ENCODE measurements around the gene OR8B4.
"Not testable (repeated sequence)": the region's sequence is repeated elsewhere in the genome, so short reads cannot be mapped to it uniquely, and the experiment has no call there.

The OR8B4 gene

DNA sequence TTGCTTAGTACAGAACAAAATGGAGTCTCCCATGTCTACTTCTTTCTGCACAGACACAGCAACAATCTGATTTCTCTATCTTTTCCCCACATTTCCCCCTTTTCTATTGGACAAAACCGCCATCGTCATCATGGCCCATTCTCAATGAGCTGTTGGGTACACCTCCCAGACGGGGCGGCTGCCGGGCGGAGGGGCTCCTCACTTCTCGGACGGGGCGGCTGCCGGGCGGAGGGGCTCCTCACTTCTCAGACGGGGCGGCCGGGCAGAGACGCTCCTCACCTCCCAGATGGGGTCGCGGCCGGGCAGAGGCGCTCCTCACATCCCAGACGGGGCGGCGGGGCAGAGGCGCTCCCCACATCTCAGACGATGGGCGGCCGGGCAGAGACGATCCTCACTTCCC is 21.5 kb downstream of the OR8B4 start:
- DNase-seq: not testable (repeated sequence)

DNA sequence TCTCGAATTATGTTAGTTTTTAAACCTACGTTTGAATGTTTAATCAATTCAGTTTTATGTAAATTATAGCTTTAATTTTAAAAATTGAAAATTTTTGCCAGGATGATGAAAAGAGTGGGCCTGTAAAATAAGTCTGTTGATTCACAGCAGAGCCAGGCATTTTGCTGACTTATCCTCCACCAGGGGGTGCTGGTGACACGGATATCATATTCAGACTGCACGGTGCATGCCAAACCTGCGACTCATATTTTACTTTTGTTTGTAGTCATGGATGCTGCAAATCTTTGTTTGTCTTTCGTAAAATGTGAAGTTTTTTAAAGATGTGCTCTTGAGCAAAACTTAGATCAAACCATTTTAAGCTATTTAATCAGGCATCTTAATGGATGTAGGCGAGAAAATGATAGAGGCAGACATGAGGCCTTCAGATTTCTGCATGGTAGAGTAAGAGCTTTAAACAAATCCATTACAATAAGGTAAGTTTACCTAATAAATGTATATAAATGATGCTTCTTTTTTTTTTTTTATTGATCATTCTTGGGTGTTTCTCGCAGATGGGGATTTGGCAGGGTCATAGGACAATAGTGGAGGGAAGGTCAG is 22.2 kb downstream of the OR8B4 start:
- DNase-seq: peak; percentile 7

DNA sequence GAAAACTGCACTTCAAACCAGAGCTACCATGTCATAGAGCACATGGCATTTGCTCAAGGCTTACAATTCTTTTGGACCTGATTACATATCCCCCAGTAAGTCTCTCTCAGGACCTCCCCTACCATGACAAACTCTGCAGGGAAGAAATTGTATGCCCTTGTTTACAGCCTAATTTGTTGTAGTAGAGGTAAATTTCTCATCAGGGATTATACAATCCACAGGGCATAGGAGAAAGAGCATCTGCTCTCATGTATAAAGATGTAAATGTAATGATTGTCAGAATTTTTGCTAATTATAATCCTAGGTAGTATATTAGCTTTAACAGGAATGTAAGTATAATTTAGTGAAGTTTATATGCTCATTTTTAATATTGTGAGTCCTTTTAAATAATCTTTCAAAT is 25.7 kb downstream of the OR8B4 start, which contains the start of gene OR8B3:
TSS of gene OR8B3 (minus strand) at position 101 of the 400 bp plus-strand sequence. CDS start 1,673 bp downstream, outside the sequence.
- no peak for DNase-seq

DNA sequence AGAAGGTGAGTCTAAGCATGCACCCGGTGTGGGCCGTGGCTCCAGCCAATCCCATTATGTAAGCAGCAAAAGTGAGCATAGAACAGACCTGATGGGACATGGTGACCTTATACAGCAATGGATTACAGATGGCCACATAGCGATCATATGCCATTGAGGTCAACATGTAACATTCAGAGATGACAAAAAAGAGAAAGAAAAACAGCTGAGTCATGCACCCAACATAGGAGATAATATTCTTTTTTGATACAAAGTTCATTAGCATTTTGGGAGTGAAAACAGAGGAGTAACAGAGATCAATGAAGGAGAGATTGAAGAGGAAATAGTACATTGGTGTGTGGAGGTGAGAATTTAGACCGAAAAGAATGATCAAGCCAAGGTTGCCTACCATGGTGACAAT is 27.8 kb downstream of the OR8B4 start:
- DNase-seq: not testable (repeated sequence)

DNA sequence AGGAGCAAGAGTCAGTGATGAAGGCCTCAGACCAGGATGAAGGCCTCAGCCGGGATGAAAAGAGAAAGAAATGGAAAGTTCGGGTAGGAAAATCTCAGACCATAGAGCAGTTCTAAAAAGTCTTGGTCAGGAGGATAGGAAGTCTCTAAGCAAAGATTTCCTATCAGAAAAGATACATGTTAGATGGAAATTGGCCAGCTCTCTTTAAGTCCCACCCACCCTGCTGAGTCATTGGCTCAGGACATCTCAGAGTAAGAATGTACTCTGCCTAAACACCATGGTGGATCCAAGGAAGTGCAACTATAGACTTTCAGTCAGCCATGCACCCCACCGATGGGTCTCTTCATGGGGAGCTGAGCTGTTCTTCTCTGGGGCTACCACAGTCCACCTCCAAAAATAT is 30.3 kb downstream of the OR8B4 start:
- no peak for DNase-seq

DNA sequence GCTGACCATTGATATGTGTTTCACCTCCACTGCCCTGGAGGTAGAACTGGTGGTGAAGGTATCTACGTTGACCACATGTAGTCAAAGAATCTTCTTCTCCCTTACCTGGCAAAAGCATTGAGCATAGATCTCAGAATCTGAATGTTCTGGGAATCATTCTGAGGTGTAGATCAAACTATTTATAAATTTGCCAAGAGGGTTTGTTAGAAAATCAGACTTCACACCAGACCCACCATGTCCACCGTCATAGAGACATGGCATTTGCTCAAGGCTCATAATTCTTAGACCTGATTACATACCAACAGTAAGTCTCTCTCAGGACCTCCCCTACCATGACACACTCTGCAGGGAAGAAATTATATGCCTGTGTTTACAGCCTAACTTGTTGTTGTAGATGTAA is 40.3 kb downstream of the OR8B4 start, which contains the start of gene OR8B2:
TSS of gene OR8B2 (minus strand) at position 101 of the 400 bp plus-strand sequence. CDS start 1,156 bp downstream, outside the sequence.
- DNase-seq: no peak

DNA sequence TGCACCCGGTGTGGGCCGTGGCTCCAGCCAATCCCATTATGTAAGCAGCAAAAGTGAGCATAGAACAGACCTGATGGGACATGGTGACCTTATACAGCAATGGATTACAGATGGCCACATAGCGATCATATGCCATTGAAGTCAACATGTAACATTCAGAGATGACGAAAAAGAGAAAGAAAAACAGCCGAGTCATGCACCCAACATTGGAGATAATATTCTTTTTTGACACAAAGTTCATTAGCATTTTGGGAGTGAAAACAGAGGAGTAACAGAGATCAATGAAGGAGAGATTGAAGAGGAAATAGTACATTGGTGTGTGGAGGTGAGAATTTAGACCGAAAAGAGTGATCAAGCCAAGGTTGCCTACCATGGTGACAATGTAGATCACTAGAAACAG is 41.8 kb downstream of the OR8B4 start:
- not testable (repeated sequence) for DNase-seq

DNA sequence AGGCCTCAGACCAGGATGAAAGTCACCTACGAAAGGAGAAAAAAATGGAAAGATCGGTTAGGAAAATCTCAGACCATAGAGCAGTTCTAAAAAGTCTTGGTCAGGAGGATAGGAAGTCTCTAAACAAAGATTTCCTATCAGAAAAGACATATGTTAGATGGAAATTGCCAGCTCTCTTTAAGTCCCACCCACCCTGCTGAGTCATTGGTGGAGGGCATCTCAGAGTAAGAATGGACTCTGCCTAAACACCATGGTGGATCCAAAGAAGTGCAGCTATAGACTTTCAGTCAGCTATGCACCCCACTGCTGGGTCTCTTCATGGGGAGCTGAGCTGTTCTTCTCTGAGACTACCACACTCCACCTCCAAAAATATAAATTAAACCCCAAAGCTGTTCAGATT is 44.1 kb downstream of the OR8B4 start:
- DNase-seq: no peak

DNA sequence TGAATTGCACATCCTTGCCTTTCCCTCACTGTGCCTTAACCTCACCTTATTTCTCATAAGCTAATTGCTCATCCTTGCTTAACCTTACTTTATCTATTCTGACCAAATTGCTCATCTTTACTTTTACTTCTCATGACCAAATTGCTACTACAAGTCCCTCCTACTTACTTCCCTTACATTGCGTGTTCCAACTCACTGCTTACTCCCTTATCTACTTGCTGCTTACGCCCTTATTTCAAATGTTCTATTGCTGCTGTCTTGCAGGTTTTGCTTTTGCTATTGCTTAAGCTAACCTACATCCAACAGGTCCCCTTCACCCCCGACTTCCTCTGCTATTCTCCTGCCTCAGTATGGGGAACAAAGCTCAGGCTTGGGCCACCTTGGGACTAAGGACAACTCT is 48.4 kb downstream of the OR8B4 start:
- no peak for DNase-seq
